Measurements from ENCODE around the gene HOXD9. TPM values are rescaled to one million over a fixed set of nuclear protein-coding genes. Genes with fewer than 3 reads are reported as not detected.

The HOXD9 gene
- total RNA-seq, 1 experiment from 2014 or later = not detected

DNA sequence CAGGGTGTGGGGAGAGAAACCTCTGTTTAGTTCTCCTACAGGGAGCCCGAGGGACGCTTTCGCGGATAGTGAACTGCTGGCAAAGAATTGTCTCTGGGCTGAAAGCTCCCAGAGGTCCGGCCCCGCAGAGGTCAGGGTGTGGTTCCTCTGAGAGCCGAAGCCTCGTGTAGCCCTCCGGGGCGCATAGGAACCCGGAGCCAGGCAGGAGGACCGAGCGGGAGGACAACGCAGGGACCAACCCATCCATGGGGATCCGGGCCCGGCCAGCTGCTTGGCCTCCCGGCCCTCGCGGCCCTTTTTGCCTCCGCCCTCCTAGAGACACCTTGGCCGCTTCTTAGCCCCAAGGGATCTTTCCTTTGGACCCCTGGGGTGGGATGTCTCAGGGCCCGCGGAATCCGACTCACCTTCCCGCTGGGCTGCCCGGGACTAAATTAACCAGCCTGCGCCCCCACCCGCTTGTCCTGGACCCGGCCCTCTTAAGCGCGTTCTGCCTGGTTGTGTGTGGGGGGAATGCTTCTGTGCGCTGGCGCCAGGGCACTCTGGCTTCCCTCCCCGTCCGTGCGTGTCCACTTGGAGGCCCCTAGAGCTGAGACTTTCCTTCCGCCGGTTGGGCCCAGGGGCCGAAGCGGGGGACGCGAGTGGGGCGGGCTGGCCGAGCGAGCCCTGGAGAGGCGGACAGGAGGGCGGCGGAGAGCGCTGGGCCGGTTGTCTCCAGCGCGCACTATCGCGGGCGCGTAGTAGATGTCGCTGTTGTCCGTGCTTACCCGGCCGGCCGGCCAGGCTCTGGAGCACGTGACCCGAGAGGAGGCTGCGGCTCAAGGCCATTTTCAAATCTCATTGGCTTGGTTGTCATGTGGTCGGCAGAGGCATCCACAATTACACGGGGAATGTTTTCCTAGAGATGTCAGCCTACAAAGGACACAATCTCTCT lies 6.4 kb upstream of the HOXD9 start, which contains the start of gene HOXD10:
HOXD10 (plus strand) TSS at position 896 of the 931 bp plus-strand sequence. CDS start 56 bp downstream, outside the sequence.
- Histone ChIP-seq H3K14ac (ENCODE audit: insufficient read depth, low read length) (no peak within 1 kb of the TSS), H3T11ph (ENCODE audit: low read length) (no peak within 1 kb of the TSS), H2BK20ac (ENCODE audit: low read depth, low read length, poor library complexity, severe bottlenecking) (no peak within 1 kb of the TSS), H3K4ac (ENCODE audit: low read depth, low read length) (no peak within 1 kb of the TSS), H3K79me2 (ENCODE audit: insufficient read depth, low read length) (no peaks in the 10 kb centered on the region), H3K27me3 (ENCODE audit: insufficient read depth, low read length) (peaks cover 98% of the 10 kb centered on the region), H3K9me3 (ENCODE audit: control insufficient read depth, low read depth, low read length) (no peaks in the 10 kb centered on the region), H3K79me1 (ENCODE audit: insufficient read depth, low read depth, low read length, poor library complexity, severe bottlenecking) (no peaks in the 10 kb centered on the region), H3K9ac (ENCODE audit: extremely low read depth, insufficient read length, low read length) (no peak within 1 kb of the TSS), H3K18ac (ENCODE audit: insufficient read length, low read depth, low read length) (no peak within 1 kb of the TSS), H3K56ac (ENCODE audit: insufficient read length, low read depth, low read length) (no peak within 1 kb of the TSS), H4K91ac (ENCODE audit: insufficient read length, low read depth, low read length) (no peak within 1 kb of the TSS), H4K8ac (replicated peaks; ENCODE audit: insufficient read length, low read depth, low read length) (no peak within 1 kb of the TSS), H2AK5ac (ENCODE audit: insufficient read length, low read length) (no peak within 1 kb of the TSS), H4K20me1 (ENCODE audit: control insufficient read depth, insufficient read depth, insufficient read length) (peaks cover 4% of the 10 kb centered on the region), H4K5ac (ENCODE audit: insufficient read length, low read depth, low read length) (no peak within 1 kb of the TSS), H2BK5ac (ENCODE audit: insufficient read length, low read length) (no peak within 1 kb of the TSS), H3K27ac (ENCODE audit: insufficient read length, low read depth, low read length) (no peak within 1 kb of the TSS), H3K4me1 (ENCODE audit: insufficient read depth, low read length) (no peaks in the 10 kb centered on the region), H3K23me2 (ENCODE audit: insufficient read length, low read depth, low read length, poor library complexity, severe bottlenecking) (peaks cover 2% of the 10 kb centered on the region), H2AFZ (ENCODE audit: low read length) (no peak within 1 kb of the TSS), H2BK12ac (ENCODE audit: insufficient read length, low read depth, low read length) (no peak within 1 kb of the TSS), H2BK120ac (ENCODE audit: low read depth, low read length, poor library complexity, severe bottlenecking) (no peak within 1 kb of the TSS), H3K4me2 (ENCODE audit: insufficient read depth, insufficient read length, low read length) (no peak within 1 kb of the TSS), H2BK15ac (ENCODE audit: low read depth, low read length) (no peak within 1 kb of the TSS), H3K23ac (ENCODE audit: insufficient read length, low read depth, low read length) (no peak within 1 kb of the TSS)
- DNase-seq = peak; percentile 86
- Mint-ChIP-seq H3K4me1 (peaks cover 0 to 11% of the 10 kb centered on the region in 2 experiments; a peak in 2 of 4 replicates), H3K4me3 (peak within 1 kb of the TSS; percentile 14 to 62; a peak in 2 of 5 replicates), H3K27ac (no peak within 1 kb of the TSS), H3K27me3 (ENCODE audit: low read depth) (peaks cover 100% of the 10 kb centered on the region), H3K36me3 (ENCODE audit: insufficient read depth in 1 of 3, low read depth in 3 of 3) (peaks cover 0 to 3% (median 0%) of the 10 kb centered on the region in 3 experiments; a peak in 2 of 7 replicates), H3K9me3 (peaks cover 10 to 24% of the 10 kb centered on the region in 2 experiments)
- WGBS (ENCODE audit: extremely low coverage, insufficient read length, low lambda C conversion rate) = no CpG with 5 or more reads among the region's 66 CpGs
- TF ChIP-seq, protein P1, sequence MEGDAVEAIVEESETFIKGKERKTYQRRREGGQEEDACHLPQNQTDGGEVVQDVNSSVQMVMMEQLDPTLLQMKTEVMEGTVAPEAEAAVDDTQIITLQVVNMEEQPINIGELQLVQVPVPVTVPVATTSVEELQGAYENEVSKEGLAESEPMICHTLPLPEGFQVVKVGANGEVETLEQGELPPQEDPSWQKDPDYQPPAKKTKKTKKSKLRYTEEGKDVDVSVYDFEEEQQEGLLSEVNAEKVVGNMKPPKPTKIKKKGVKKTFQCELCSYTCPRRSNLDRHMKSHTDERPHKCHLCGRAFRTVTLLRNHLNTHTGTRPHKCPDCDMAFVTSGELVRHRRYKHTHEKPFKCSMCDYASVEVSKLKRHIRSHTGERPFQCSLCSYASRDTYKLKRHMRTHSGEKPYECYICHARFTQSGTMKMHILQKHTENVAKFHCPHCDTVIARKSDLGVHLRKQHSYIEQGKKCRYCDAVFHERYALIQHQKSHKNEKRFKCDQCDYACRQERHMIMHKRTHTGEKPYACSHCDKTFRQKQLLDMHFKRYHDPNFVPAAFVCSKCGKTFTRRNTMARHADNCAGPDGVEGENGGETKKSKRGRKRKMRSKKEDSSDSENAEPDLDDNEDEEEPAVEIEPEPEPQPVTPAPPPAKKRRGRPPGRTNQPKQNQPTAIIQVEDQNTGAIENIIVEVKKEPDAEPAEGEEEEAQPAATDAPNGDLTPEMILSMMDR (conservative IDR thresholded peaks at IDR 0.05) = peak; percentile 60

All from H9 (cell line).